GM10847 (cell line): ENCODE data around the gene ATP1A3.

ENCODE experiments used
- POLR2A ChIP-seq: IDR thresholded peaks from 2 replicates; pipeline ENCODE4 v1.6.1; 2011; ENCODE audit not compliant: insufficient read length; ENCODE audit errors: extremely low read depth

Gene ATP1A3

GRCh38 chr19:41920882-41921576 lies 73.0 kb downstream of the ATP1A3 start:
- no peak for TF ChIP-seq POLR2A

DNA sequence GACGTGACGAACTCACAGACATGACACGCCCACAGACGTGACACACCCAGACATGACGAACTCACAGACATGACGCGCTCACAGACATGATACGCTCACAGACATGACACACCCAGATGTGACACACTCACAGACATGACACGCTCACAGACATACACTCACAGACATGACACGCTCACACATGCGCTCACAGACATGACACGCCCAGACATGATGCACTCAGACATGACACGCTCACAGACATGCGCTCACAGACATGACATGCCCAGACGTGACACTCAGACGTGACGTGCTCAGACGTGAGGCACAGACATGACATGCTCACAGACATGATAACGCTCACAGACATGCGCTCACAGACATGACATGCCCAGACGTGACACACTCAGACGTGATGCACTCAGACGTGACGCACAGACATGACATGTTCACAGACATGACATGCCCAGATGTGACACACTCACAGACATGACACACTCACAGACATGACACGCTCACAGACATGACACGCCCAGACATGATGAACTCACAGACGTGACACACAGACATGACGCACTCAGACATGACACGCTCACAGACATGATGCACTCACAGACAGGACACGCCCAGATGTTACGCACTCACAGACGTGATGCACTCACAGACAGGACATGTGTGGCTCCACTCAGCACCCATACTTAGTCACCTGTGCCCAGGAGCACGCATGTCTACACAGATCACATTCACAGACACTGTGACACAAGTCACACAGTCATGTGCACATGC lies 73.9 kb downstream of the ATP1A3 start:
- no peak for TF ChIP-seq POLR2A

GRCh38 chr19:41918653-41919244 lies 75.3 kb downstream of the ATP1A3 start:
- TF ChIP-seq POLR2A, result no peak

- TF ChIP-seq POLR2A, result no peak
These were observed 75.9 kb downstream of the ATP1A3 start for GRCh38 chr19:41918095-41918494.

DNA sequence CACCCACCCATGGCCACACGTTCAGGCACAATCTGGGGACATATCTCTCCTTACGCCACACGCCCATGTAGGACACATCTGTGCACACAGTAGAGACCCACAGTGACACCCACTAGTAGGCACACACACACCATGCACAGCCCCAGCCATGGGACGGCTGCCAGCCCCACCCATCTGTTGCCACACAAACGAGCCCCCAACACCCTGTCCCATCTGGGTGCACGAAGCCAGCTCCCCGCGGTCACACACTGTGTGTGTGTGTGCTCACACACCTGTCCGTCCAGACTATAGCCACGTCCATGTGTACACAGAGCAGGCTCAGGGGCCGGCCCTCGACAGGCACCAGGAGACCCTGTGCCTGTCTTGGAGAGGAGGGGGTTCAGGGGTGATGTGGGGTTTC lies 76.4 kb downstream of the ATP1A3 start:
- TF ChIP-seq POLR2A, result no peak
